ENCODE results near the gene TCAP. TPM values are rescaled to one million over a fixed set of nuclear protein-coding genes. Genes with fewer than 3 reads are reported as not detected.
"Not testable (repeated sequence)": the region's sequence is repeated elsewhere in the genome, so short reads cannot be mapped to it uniquely, and the experiment has no call there.

The TCAP gene
- total RNA-seq, 1 experiment from 2014 or later: 0.19 TPM

GRCh38 chr17:39704821-39705551, 39.8 kb downstream of the TCAP start:
- no peak for DNase-seq (ENCODE audit: low spot score)

GRCh38 chr17:39705786-39706348, 40.7 kb downstream of the TCAP start:
- no peak for DNase-seq (ENCODE audit: low spot score)

- no peak for DNase-seq (ENCODE audit: low spot score)
These were observed 41.2 kb downstream of the TCAP start for GRCh38 chr17:39706383-39706782.

- DNase-seq (ENCODE audit: low spot score): no peak
These were observed 41.8 kb downstream of the TCAP start for GRCh38 chr17:39706921-39707337.

GRCh38 chr17:39709319-39709997, 44.3 kb downstream of the TCAP start:
- DNase-seq (ENCODE audit: low spot score): no peak

GRCh38 chr17:39709998-39710964, 45.1 kb downstream of the TCAP start:
- no peak for DNase-seq (ENCODE audit: low spot score)

GRCh38 chr17:39711071-39711470, 45.9 kb downstream of the TCAP start:
- not testable (repeated sequence) for DNase-seq (ENCODE audit: low spot score)

- DNase-seq (ENCODE audit: low spot score): no peak
These were observed 46.7 kb downstream of the TCAP start for GRCh38 chr17:39711851-39712250.

- no peak for DNase-seq (ENCODE audit: low spot score)
These were observed 49.1 kb downstream of the TCAP start for GRCh38 chr17:39714234-39714633.

- DNase-seq (ENCODE audit: low spot score): no peak
These were observed 50.4 kb downstream of the TCAP start for GRCh38 chr17:39715375-39716072.

Other genes with a start within 250 kb of the TCAP start
- gene MED1, start 214.1 kb upstream of the TCAP start, total RNA-seq (2014; rRNA removed; shearing (Covaris generic)): 17.2 and 19.3 TPM in 2 replicates
- gene CDK12, start 203.9 kb upstream of the TCAP start, total RNA-seq (2014; rRNA removed; shearing (Covaris generic)): 48.9 and 50.4 TPM in 2 replicates
- gene NEUROD2, start 57.4 kb upstream of the TCAP start, total RNA-seq (2014; rRNA removed; shearing (Covaris generic)): not detected in 2 replicates
- not detected in 2 replicates for gene PPP1R1B, start 38.4 kb upstream of the TCAP start, total RNA-seq (2014; rRNA removed; shearing (Covaris generic))
- 35.1 and 42.9 TPM in 2 replicates for gene STARD3, start 28.2 kb upstream of the TCAP start, total RNA-seq (2014; rRNA removed; shearing (Covaris generic))
- gene PNMT, start 3.1 kb downstream of the TCAP start, total RNA-seq (2014; rRNA removed; shearing (Covaris generic)): not detected in 2 replicates
- gene PGAP3, start 22.7 kb downstream of the TCAP start, total RNA-seq (2014; rRNA removed; shearing (Covaris generic)): 10.8 and 11.4 TPM in 2 replicates
- gene ERBB2, start 34.7 kb downstream of the TCAP start, total RNA-seq (2014; rRNA removed; shearing (Covaris generic)): 43.3 and 43.6 TPM in 2 replicates
- gene MIEN1, start 65.2 kb downstream of the TCAP start, total RNA-seq (2014; rRNA removed; shearing (Covaris generic)): 109 and 111 TPM in 2 replicates
- 0.40 and 0.72 TPM in 2 replicates for gene GRB7, start 72.6 kb downstream of the TCAP start, total RNA-seq (2014; rRNA removed; shearing (Covaris generic))
- gene IKZF3, start 199.0 kb downstream of the TCAP start, total RNA-seq (2014; rRNA removed; shearing (Covaris generic)): not detected in 2 replicates
- not detected in 2 replicates for gene ZPBP2, start 202.9 kb downstream of the TCAP start, total RNA-seq (2014; rRNA removed; shearing (Covaris generic))

All from A172 (cell line).